Astrocyte (in vitro differentiated cells and primary cell): Measurements from ENCODE around the gene FARS2.

ENCODE experiments used
- CTCF ChIP-seq: IDR thresholded peaks from 2 replicates; pipeline ENCODE4 v1.5.1; 2011; ENCODE audit warnings: low read depth, mild to moderate bottlenecking, inconsistent platforms, low read length, moderate library complexity; ENCODE audit not compliant: insufficient read depth
- EZH2 ChIP-seq: IDR thresholded peaks from 2 replicates; pipeline ENCODE4 v1.6.1; 2012; ENCODE audit warnings: mild to moderate bottlenecking, low read length, inconsistent platforms; ENCODE audit not compliant: insufficient read depth

- TF ChIP-seq CTCF, result no peak
- no peak for TF ChIP-seq EZH2
These were observed 14.1 kb upstream of the FARS2 start for GRCh38 chr6:5247201-5247600.
